MM.1S (cell line): Measurements from ENCODE around the gene LILRA2.
"Not testable (repeated sequence)": the region's sequence is repeated elsewhere in the genome, so short reads cannot be mapped to it uniquely, and the experiment has no call there.

Experiments used
- DNase-seq: peaks from one replicate; pipeline ENCODE4 v3.0.0-alpha.2; 2015
- H2AFZ ChIP-seq: fragments of 300-600 bp; sonication (generic); 2 replicates; pipeline ENCODE4 v1.6.0; 2016; ENCODE audit warnings: antibody characterized with exemption, low read length
- H3F3A ChIP-seq: fragments of 300-600 bp; sonication (generic); 2 replicates; pipeline ENCODE4 v1.6.1; 2016; ENCODE audit warnings: mild to moderate bottlenecking, antibody characterized with exemption, low read length, moderate library complexity, mixed read lengths; ENCODE audit not compliant: insufficient read depth
- H3K27ac ChIP-seq: fragments of 300-600 bp; sonication (generic); 2 replicates; pipeline ENCODE4 v1.5.1; 2016; ENCODE audit warnings: mild to moderate bottlenecking, low read length
- H3K27me3 ChIP-seq: fragments of 300-600 bp; sonication (generic); replicated peaks from 2 replicates; pipeline ENCODE4 v1.6.0; 2016; ENCODE audit warnings: low read length; ENCODE audit not compliant: insufficient read depth
- H3K36me3 ChIP-seq: fragments of 300-600 bp; sonication (generic); replicated peaks from 2 replicates; pipeline ENCODE4 v1.6.1; 2016; ENCODE audit warnings: mild to moderate bottlenecking, low read length, mixed read lengths; ENCODE audit not compliant: insufficient read depth
- H3K4me1 ChIP-seq: fragments of 300-600 bp; sonication (generic); 2 replicates; pipeline ENCODE4 v1.6.1; 2016; ENCODE audit warnings: low read length, mixed read lengths
- H3K4me2 ChIP-seq: fragments of 300-600 bp; sonication (generic); 2 replicates; pipeline ENCODE4 v1.6.0; 2016; ENCODE audit warnings: low read depth, low read length
- H3K4me3 ChIP-seq: fragments of 300-600 bp; sonication (generic); 2 replicates; pipeline ENCODE4 v1.5.1; 2016; ENCODE audit warnings: low read length, mixed read lengths
- H3K79me2 ChIP-seq: fragments of 300-600 bp; sonication (generic); 2 replicates; pipeline ENCODE4 v1.6.1; 2016; ENCODE audit warnings: mixed run types, low read length, mixed read lengths
- H3K9ac ChIP-seq: fragments of 300-600 bp; sonication (generic); 2 replicates; pipeline ENCODE4 v1.6.1; 2016; ENCODE audit warnings: low read length, mixed read lengths
- H3K9me2 ChIP-seq: fragments of 300-600 bp; sonication (generic); replicated peaks from 2 replicates; pipeline ENCODE4 v1.6.1; 2016; ENCODE audit warnings: mild to moderate bottlenecking, low read length, mixed read lengths; ENCODE audit not compliant: insufficient read depth
- H3K9me3 ChIP-seq: fragments of 300-600 bp; sonication (generic); replicated peaks from 2 replicates; pipeline ENCODE4 v1.6.1; 2016; ENCODE audit warnings: mild to moderate bottlenecking, low read length, mixed read lengths; ENCODE audit not compliant: insufficient read depth
- H4K20me1 ChIP-seq: fragments of 300-600 bp; sonication (generic); 2 replicates; pipeline ENCODE4 v1.6.1; 2016; ENCODE audit warnings: mild to moderate bottlenecking, low read length, moderate library complexity, mixed read lengths; ENCODE audit not compliant: insufficient read depth
- CTCF ChIP-seq: fragments of 300-600 bp; sonication (generic); IDR thresholded peaks from 2 replicates; pipeline ENCODE4 v1.5.1; 2016; ENCODE audit warnings: antibody characterized with exemption, low read length, mixed read lengths
- EZH2 ChIP-seq: fragments of 300-600 bp; sonication (generic); optimal IDR thresholded peaks from 2 replicates; pipeline ENCODE3; 2017; ENCODE audit warnings: low read depth, mild to moderate bottlenecking, antibody characterized with exemption, low read length, mixed read lengths
- EZH2phosphoT487 ChIP-seq: fragments of 300-600 bp; sonication (generic); IDR thresholded peaks from 2 replicates; pipeline ENCODE4 v1.6.1; 2018; ENCODE audit warnings: antibody characterized with exemption, low read length

LILRA2 gene

GRCh38 chr19:54620464-54620863 is 46.9 kb downstream of the LILRA2 start:
- no peak for TF ChIP-seq CTCF
- no peak for TF ChIP-seq EZH2
- TF ChIP-seq EZH2phosphoT487, result no peak
- H3K4me3 ChIP-seq, result no peak overlapping the region
- no peak overlapping the region for H3K27ac ChIP-seq
- no peak for DNase-seq
- no peak overlapping the region for H2AFZ ChIP-seq
- no peaks in the 10 kb centered on the region for H3K4me1 ChIP-seq
- H3K4me2 ChIP-seq, result no peak overlapping the region
- no peaks in the 10 kb centered on the region for H3F3A ChIP-seq
- no peaks in the 10 kb centered on the region for H3K36me3 ChIP-seq
- H3K9me3 ChIP-seq, result no peaks in the 10 kb centered on the region
- H4K20me1 ChIP-seq, result no peaks in the 10 kb centered on the region
- no peaks in the 10 kb centered on the region for H3K79me2 ChIP-seq
- H3K9me2 ChIP-seq, result no peaks in the 10 kb centered on the region
- H3K27me3 ChIP-seq, result peaks cover 77% of the 10 kb centered on the region
- H3K9ac ChIP-seq, result no peak overlapping the region

- Histone ChIP-seq H3K79me2 (no peaks in the 10 kb centered on the region), H3K9ac (no peak overlapping the region), H3F3A (no peaks in the 10 kb centered on the region), H3K4me3 (no peak overlapping the region), H3K4me2 (no peak overlapping the region), H3K36me3 (no peaks in the 10 kb centered on the region), H3K9me3 (no peaks in the 10 kb centered on the region), H4K20me1 (no peaks in the 10 kb centered on the region), H3K27me3 (peaks cover 76% of the 10 kb centered on the region), H3K27ac (no peak overlapping the region), H2AFZ (no peak overlapping the region), H3K4me1 (no peaks in the 10 kb centered on the region), H3K9me2 (no peaks in the 10 kb centered on the region)
- TF ChIP-seq EZH2phosphoT487 (no peak), CTCF (no peak), EZH2 (no peak)
- DNase-seq, result no peak
Observed at GRCh38 chr19:54622431-54622830, 48.8 kb downstream of the LILRA2 start.

- H3K79me2 ChIP-seq, DNase-seq, H3F3A ChIP-seq, H3K36me3 ChIP-seq, H3K4me3 ChIP-seq, H4K20me1 ChIP-seq, H3K9me3 ChIP-seq, H3K9ac ChIP-seq, H3K9me2 ChIP-seq, H3K4me1 ChIP-seq, H3K4me2 ChIP-seq, H3K27ac ChIP-seq, H2AFZ ChIP-seq: not testable (repeated sequence)
- peaks cover 79% of the 10 kb centered on the region for H3K27me3 ChIP-seq
Observed at GRCh38 chr19:54624234-54624633, 50.6 kb downstream of the LILRA2 start.

- not testable (repeated sequence) for DNase-seq, H3K4me2 ChIP-seq, H3K4me1 ChIP-seq, H3K9ac ChIP-seq, H3F3A ChIP-seq, H3K4me3 ChIP-seq, H3K9me3 ChIP-seq, H3K9me2 ChIP-seq, H4K20me1 ChIP-seq, H2AFZ ChIP-seq, H3K79me2 ChIP-seq, H3K27ac ChIP-seq, H3K36me3 ChIP-seq
- H3K27me3 ChIP-seq, result peaks cover 79% of the 10 kb centered on the region
Observed at GRCh38 chr19:54624934-54625730, 51.5 kb downstream of the LILRA2 start.
